ENCODE measurements around the gene DENND4A.
"Not testable (repeated sequence)": the region's sequence is repeated elsewhere in the genome, so short reads cannot be mapped to it uniquely, and the experiment has no call there.

Gene DENND4A

DNA sequence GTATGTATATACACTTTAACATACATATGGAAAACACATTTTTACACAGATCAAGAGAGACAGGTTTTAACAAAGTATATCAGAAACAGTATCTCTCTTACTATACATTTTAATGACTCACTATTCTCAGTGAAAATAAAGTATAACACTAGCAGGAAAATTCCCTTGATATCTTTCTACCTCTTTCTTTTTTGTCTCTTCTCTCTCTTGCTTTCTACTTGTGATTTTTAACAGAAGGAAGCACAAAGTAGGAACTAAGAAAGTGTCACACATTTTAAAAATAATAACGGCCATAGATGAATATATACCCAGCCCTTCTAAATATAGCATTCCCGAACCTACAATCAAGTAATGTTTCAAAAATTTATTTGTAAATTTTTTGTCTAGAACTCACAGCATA is 4.8 kb downstream of the DENND4A start:
- DNase-seq: no peak

DNA sequence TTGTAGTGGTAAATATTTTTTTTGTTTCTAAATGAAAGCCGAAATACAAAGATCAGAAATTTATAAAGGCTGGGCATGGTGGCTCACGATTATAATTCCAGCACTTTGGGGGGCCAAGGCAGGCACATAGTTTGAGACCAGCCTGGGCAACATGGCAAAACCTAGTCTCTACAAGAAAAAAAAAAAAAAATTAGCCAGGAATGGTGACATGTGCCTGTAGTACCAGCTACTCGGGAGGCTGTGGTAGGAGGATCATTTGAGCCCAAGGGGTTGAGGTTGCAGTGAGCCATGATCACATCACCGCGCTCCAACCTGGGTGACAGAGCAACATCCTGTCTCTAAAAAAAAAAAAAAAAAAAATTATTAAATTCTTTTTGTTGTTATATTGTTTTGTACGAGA is 6.9 kb downstream of the DENND4A start:
- no peak for DNase-seq

DNA sequence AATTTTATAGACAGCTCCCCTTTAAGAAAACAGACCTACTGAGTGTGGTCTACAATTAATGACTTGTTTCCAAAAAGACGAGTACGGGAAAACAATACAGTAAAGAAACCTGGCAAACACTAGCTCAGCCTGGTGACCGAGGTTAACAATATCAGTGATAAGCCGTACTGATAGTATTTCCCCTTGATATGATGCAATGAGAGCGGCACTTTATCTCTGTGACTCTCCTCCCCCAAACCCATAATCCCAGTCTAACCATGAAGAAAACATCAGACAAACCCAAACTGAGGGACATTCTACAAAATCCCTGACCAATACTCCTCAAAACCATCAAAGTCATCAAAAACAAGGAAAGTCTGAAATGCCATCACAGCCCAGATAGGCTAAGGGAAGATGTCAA is 8.2 kb downstream of the DENND4A start:
- no peak for DNase-seq

DNA sequence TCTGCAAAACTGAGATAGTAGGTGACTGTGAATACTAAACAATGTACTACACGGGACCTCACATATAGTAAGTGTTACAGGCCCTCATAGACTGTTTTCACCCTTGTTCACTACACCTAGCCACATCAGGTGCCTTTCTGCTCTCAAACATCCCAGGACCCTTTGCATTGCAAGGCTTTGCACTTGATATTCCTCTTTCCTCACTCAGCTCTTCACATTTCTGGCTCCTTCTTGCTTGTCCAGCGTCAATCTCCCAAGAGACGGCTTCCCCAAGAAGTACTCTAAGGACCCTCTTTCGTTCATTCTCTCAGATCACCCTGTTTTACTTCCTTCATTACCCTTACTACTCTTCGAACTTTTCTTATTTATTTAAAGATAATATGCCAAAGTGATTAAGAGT is 10.0 kb downstream of the DENND4A start:
- DNase-seq: no peak

DNA sequence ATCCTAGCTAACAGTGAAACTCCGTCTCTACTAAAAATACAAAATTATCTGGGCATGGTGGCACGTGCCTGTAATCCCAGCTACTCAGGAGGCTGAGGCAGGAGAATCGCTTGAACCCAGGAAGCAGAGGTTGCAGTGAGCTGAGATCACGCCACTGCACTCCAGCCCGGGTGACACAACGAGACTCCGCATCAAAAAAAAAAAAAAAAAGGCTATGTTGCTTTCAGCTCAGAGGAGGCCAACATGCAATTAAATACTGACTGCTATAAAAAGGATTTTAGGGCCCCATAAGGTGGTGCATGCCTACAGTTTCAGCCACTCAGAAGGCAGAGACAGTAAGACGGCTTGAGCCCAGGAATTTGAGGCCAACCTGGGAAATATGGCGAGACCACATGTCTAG is 13.4 kb downstream of the DENND4A start:
- DNase-seq: not testable (repeated sequence)

DNA sequence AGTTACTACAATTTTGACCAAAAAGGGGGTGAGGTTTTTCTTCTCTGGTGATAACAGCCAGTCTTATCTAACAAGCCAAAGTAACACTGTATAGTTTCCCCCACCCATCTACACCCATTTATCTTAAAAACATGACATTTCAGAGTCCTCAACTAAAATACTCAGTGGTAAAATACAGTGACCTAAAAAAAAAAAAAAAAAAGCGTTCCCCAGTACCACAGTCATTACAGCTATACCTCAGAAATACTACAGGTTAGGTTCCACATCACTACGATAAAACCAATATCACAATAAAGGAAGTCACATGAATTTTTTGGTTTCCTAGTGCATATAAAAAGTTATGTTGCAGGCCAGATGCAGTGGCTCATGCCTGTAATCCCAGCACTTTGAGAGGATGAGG is 13.8 kb downstream of the DENND4A start:
- DNase-seq: no peak

DNA sequence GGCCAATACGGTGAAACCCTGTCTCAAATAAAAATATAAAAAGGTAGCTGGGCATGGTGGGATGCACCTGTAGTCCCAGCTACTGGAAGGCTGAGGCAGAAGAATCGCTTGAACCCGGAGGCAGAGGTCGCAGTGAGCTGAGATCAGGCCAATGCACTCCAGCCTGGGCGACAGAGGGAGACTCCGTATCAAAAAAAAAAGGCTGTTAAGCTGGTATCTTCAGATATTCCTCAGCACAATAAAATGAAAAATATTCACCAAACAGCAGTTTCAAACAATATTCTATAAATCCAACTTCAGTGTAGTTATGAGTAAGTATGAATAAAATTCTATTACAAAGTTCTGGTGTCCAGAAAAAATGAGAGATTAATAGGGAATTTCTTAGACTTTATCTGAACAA is 14.2 kb downstream of the DENND4A start:
- no peak for DNase-seq

DNA sequence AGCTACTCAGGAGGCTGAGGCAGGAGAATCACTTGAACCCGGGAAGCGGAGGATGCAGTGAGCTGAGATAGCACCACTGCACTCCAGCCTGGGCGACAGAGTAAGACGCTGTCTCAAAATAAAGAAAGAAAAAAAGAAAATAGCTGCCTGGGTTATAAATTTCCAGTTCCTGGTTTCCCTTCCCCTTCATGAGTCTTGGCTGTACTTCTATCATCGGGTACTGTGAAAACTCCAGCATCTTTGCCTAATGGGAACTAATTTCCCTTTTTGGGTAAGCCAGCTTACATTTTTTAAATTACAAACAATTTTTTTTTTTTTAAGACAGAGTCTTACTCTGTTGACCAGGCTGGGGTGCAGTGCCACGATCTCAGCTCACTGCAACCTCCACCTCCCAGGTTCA is 15.0 kb downstream of the DENND4A start:
- no peak for DNase-seq

DNA sequence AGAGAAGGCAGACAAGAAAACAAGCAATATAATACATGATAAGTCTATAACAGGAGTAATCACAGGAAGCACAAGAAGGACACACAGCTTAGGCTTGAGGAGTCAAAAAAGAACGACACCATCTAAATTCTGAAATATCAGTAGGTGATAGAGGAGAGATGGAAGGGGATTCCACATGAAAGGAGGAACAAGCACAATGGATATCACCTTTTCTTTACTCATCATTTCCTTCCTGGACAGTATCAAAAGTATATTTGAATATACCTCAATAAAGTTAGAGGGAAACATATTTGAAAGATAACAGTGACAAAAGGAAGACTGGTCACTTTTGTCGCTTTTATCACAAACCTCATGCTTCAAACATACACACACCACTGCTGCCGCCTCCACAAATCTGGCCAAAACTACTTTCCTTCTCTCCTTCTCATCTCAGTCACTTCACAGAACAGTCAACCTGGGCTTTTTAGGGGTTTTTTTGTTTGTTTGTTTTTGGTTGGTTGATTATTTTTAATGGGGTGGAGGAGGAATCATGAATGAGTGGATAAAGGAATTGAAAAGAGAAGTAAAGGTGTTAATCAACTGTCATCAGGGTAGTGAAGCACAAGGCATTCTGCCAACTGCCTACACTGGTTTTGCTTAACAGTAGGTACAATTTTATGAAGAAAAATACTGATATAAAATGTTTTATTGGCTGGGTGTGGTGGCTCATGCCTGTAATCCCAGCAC is 18.5 kb downstream of the DENND4A start:
- DNase-seq: no peak

DNA sequence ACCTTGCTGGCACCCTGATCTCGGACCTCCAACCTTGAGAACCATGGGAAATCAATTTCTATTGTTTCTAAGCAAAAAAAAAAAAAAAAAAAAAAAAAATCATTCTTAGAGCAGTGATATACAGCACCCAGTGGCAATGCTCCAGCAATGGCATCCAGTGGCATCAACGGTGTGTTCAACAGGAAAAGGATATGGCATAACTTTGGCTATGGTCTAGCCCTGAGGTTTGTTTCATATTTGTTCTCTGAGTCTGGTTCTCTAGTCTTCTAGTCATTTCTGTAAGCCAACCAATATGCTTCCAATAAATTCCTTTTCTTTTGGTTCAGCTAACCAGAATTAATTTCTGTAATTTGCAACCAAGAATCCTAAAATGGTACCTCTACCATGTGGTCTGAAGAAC is 19.2 kb downstream of the DENND4A start:
- DNase-seq: no peak

DNA sequence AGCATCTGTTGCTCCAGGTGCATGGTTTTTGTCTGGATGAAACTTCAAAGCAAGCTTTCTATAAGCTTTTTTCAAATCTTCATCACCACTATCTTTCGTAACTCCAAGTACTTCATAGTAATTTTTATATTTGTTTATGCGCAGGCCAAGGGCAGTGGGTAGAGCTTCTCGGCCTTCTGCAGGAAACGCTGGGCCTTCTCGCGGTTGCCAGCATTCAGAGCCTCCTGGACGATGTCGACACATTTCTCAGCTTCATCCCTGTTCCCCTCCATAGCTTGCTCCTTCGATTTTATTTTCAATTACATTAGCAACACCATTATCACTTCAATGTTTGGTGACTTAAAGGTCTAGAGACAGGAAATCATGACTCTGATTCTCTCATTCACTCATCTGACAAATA is 20.2 kb downstream of the DENND4A start:
- no peak for DNase-seq

DNA sequence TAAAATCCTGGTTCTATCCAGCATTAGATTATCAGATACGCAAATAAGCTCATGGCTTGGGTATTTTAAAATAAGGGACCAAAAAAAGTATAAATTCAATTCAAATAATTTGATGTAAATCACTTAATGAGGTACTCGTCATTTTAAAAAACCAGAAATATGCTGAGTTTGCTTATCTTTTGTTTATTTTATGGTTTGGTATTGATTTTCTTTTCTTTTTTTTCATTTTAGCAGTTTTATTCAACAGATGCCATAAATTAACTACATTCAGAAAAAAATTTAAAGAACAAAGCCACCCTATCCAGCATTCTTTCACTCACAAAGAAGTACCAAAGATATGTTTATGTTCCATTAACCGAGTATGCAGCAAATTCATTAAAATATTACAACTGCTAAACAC is 22.6 kb downstream of the DENND4A start:
- no peak for DNase-seq

DNA sequence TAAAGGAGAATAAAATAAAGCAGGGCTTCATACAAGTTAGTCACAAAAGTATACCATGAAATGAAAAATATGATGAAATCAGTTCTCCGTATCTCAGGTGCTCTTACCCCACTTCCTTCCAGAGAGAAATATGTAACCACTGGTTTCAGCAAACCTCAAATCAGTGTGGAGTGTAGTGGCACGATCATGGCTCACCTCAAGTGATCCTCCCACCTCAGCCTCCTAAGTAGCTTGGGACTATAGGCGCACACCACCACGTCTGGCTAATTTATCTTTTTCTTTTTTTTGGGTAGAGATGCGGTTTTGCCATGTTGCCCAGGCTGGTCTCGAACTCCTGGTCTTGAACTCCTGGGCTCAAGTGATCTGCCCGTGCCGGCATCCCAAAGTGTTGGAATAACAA is 24.2 kb downstream of the DENND4A start:
- DNase-seq: no peak

DNA sequence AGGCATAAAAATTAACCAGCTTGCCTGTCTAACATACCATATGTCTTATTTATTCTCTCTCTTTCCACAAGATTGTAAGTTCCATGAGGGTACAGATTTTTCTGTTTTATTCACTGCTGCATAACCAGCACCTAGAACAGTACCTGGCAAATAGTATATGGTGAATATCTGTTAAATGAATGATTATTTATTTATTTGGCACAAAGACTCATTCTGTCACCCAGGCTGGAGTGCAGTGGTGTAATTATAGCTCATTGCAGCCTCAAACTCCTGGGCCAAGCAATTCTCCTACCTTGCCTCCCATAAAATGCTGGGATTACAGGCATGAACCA is 24.9 kb downstream of the DENND4A start:
- DNase-seq: no peak

DNA sequence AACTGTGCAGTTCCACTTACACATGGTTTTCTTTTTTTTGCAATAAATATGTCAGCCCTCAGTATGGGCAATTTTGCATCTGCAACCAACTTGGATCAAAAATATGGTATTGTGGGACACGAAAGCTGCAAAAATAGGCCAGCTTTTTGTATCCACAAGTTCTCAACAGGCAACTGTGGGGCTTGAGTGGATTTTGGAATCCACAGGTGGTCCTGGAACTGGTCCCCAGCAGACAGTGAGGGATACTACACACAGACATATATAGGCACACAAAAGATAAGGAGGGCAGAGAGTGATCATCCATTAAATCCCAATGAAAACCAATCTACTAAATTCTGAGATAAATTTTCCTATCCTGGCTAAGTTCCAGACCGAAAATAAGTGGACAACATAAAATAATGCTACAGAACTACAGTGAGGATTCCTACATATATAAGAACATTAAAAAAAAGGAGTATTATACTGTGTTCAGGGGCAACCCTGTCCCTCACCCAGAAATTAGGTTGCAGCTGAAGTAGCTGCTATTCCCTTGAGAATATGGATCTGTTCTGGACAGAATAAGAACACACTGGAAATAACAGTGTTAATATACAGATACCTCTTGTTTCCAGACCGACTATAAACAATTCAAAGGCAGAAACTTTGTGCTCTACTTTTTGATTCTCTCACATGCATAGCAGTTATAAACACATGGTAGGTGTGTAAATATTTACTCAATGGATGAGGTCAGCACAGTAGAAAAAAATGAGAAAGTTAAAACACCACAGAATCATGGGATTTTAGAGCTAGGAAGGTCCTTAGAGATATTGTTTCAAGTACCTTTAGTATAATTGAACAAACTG is 25.4 kb downstream of the DENND4A start:
- DNase-seq: no peak

DNA sequence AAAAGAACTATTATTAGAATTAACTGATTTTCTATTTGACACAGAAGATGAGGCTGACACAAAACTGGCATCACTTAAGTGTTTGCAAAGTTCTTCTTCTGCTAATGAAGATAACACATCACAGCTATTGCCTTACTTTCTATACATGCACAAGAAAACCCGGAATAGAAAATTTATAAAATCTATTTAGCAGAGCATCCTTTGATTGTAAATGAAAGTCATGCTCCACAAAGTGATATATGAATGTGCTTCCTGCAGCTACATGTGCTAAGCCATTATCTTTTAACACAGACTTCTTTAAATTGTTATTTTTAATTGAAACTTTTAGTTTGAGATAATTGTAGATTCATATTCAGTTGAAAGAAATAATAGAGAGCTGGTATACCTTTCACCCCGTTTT is 27.0 kb downstream of the DENND4A start:
- DNase-seq: no peak

DNA sequence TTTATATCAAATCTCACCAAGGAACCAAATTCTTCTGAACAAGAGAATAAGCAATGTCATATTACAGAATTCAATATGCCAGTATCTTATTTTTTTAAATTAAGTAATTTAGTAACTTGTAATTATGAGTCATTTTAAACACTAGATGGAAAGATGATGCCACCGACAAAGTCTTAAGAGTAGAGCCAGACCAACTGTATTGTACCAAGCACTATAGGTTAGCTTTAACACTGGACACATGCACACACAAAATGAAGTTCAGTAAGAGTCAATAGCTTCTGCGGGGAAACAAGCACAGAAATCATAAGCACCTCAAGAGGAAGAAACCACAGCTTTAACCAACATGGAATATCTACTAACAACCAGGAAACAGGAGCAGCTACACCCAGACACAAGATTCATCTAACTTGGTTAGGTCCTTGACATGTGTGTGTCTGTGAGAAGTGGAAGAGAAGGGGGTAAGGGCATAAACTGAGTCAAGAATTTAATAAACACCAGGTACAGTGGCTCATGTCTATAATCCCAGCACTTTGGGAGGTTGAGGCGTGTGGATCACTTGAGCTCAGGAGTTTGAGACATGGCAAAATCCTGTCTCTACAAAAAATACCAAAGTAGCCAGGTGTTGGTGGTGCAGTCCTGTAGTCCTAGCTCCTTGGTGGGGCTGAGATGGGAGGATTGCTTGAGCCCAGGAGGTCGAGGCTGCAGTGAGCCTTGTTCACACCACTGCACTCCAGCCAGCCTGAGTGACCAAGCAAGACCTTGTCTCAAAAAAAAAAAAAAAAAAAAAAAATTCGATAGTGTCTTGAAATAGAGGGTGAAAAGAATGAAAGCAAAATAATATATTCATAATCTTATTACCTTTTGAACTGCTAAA is 28.9 kb downstream of the DENND4A start:
- no peak for DNase-seq

DNA sequence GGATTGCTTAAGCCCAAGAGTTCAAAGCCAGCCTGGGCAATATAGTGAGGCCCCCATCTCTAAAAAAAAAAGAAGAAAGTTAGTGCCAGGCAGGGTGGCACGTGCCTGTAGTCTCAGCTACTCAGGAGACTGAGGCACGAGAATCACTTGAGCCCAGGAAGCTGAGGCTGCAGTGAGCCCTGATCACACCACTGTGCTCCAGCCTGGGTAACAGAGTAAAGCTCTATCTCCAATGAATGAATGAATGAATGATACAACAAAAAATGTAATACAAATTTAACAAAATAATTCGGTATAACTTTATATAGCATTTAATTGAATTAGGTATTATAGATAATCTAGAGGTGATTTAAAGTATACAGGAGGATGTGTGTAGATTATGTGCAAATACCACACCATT is 29.7 kb downstream of the DENND4A start:
- no peak for DNase-seq

DNA sequence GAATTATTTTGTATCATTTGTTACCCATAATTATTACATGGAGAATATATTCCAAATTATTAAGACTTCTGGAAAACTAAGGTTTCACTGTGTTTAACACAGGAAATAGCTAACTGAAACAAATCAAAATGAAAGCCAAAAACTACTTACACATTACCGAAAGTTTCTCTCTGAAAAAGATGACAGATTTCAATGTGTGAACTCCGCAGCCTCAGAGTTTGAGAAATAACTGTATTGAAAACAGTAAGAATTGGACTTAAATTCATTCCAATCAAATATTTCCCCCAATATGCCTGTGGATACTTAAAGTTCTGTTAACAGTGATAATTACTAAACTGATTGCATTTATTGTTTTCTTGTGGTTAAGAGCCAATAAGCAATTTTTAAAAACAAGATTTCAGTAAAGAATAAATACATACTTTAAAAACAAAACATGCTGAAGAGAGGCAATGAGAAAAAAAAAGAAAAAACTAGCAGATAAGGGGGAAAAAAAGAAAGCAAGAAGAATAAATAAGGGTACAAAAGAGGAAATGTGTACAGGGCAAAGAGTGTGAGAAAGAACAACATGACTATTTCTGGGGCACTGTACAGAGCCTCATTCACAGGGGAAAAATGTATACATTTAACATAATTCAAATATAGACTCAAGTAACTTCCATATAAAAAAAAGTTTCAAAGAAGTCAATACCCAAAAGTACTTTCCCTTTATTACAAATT is 30.7 kb downstream of the DENND4A start:
- DNase-seq: no peak

DNA sequence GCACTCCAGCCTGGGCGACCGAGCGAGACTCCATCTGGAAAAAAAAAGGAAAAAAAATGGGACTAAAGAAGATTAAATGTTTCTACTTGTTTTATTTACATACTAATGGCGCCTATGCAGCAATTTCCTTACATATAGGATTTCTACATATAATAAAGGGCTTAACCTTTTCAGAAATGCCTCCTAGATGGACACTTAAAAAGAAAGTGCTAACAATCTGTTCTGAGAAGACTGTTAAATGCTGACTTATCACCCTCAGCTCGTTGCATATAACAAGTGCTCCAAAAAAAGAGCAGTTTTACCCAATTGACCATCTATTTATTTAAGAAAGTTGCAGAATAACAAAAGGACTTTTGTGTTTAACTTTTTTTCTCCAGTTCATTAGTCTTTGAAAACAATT is 32.7 kb downstream of the DENND4A start:
- no peak for DNase-seq

DNA sequence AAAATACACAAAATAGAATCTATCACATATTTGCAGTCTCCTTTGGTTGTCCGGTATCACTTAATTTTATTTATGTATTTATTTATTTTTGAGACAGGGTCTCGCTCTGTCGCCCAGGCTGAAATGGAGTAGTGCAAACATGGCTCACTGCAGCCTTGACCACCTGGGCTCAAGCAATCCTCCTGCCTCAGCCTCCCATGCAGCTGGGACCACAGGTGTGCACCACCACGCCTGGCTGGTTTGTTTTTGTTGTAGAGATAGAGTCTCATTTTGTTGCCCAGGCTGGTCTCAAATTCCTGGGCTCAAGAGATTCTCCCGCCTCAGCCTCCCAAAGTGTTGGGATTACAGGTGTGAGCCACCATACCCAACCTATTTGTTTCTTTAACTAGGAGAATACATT is 33.9 kb downstream of the DENND4A start:
- DNase-seq: no peak

DNA sequence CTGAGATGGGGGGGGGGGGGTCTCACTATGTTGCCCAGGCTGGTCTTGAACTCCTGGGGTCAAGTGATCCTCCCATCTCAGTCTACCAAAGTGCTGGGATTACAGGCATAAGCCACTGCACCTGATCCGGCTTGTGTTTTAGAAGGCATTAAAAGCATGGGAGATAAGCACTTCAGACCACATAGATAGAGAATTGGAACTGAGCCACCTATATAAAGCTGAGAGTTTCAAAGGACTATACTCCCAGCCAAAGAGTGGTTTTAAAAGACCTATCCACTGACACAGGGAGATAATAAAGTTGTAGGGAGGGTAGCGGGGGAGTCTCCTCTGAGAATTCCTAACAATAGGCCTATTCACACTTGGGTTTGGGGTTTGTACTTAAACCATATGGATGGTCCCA is 34.8 kb downstream of the DENND4A start:
- DNase-seq: no peak

DNA sequence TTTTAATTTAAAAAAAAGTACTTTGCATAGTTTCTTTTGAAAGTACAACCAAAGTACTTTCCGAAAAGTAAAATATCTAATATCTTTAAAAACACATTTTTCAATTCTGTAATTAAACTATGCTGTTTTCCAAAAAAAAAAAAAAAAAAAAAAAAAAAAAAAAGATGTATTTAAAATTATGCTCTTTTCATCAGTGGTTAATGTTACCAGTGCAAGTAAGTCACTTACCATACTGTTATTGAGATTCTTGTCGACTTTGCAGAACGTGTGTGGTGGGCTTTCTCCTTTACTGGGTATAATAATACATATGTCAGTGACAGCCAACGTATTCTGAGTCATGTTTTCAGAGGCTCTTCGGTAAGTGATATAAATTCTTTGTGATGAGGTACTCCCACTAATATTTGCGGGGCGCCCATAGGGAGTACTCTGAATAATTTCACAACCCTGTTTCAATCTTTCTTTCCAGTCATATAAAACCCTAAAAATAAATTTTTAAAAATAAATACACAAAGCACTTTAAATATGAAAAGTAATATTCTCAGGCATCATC is 39.9 kb downstream of the DENND4A start:
- no peak for DNase-seq
